NCI-H146 treated with DMSO at 0.1 percent for 48 hours (cell line): Measurements from ENCODE around the gene SYNE4.

ENCODE experiments used
- DNase-seq: peaks from one replicate; lab custom pipeline; 2025; ENCODE audit not compliant: unreplicated experiment; lab: John Stamatoyannopoulos, UW

The SYNE4 gene

DNA sequence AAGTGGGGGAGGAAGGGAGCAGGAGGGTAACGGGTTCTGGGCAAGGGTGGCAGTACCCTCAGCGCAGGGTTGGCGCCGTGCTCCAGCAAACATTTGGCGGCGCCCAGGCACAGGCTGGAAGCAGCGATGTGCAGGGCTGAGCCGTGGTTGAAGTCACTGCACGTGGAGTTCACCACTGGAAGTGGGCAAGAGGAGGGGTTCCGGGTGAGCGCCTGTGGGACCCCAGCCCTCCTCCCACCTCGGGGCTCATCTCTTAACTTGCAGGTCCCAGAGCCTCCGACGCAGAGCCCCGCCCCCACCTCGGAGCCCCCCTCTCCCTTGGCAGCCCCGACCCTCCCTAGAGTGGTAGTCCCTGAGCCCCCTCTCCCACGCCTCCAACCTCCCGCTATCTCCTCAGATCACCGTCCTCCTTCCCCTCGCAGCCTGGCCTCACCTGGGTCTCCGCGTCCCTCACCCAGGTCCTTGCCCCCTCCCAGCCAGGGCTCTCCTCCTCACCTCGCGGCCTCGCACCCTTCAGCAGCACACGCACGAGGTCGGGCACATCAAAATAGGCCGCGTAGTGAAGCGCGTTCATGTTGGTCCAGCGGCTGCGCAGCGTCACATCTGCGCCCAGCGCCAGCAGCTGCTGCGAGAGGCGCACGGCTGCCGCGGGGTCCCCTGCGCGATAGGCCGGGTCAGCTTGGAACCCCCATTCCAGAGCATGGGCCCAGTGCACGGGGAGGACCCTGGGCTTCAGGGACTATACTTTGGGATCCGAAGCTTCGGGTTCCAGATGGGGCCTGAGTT, 17.7 kb upstream of the SYNE4 start:
- no peak for DNase-seq

GRCh38 chr19:36025541-36025940, 16.9 kb upstream of the SYNE4 start:
- no peak for DNase-seq

- DNase-seq, result no peak
These were observed 14.8 kb upstream of the SYNE4 start for GRCh38 chr19:36023432-36023831.

DNA sequence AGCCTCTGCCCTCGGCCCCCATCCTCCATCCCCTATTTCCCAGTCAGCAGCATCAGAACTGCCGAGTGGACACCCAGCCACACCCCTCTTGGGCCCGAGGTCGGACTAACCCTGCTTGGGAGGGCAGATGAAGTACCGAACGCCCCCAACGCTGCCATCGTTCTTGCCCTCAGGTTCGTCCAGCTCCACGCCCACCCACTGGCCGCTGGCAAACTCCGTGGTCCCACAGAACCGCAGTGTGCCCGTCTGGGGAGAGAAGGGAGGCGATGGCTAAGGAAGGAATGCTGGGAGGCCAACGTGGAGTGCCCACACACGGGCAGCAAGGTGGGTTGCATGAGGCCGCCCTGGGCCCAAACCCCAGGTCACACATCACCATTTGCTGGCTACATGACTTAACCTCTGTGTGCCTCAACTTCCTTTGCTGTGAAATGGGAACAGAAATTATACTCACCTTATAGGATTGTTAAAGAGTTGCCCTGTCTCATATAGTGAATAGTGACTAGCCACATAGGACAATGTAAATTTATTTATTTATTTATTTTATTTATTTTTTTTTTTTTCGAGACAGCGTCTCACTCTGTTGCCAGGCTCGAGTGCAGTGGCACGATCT, 10.6 kb upstream of the SYNE4 start:
- DNase-seq, result no peak

- DNase-seq, result peak; percentile 100
These were observed 5.7 kb upstream of the SYNE4 start, which contains the start of gene ALKBH6 for GRCh38 chr19:36014012-36014924. ALKBH6 (minus strand) TSS chr19:36014213; CDS start chr19:36013397, 816 bp downstream.

DNA sequence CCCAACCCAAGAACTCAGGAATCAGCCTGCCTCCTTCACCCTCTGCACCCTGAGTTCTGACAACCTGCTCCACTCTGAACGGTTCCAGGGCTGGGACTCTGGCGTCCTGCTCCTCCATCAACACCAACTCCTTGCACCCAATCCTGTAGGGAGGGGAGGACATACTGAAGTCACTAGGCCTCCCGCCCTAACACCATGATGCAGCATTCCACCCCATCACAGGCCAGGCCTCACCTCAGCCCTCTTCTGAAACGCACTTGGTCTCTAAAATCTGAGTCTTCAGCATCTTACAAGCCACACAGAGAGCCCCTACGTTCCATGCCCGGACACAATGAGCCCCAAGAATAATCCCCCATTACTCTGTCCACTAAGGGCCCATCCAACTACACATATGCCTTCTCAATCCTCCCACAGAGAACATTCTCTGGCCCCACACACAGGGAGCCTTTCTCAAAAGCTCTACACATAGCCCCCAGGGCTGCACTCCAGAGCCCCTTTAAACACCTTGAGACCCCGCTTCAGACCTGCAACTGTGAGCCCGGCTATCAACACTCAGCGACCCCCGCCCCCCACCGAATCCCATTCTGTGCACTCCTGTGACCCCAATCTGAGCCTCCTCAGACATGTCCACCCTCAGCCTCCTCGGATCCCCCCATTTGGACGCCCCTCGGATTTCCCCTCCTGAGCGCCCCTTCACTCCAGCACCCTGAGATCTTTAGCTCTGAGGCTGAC, 4.8 kb upstream of the SYNE4 start:
- DNase-seq, result no peak

GRCh38 chr19:36010402-36010801, 1.8 kb upstream of the SYNE4 start:
- no peak for DNase-seq

DNA sequence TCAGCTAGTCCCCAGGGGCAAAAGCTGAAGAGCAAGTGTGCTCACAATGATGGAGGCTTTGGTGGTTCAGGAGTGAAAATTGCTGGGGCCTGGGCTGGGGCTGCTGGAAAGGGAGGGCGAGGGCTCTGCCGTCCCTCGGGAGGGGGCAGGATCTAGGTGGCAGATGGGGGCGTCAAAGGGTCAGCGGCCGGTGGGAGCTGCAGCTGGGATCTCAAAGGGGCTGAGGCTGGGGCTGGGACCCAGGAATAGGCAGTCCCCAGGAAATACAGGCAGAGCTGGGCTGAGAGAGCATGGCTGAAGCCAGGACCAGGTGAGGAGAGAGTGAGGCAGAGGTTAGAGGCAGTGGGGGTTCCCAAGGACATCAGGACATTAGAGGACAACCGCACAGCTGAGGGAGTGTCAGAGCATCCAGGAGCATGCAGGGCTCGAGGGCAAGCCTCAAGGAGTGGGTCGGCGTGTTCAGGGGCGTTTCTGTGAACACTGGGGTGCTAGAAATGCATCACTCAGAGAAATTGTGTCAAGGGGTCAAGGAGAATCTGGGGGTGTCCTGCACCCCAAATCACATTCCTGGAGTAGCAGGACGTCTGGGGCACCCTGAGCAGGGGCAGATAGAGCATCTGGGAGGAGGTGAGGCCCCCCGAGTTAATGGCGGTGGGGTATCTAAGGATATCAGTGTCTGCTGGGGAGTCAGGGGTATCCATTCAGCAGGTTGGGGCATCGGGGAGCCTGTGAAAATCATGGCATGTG, 1.2 kb upstream of the SYNE4 start:
- DNase-seq, result no peak

- peak; percentile 54 for DNase-seq
These were observed 607 bp upstream of the SYNE4 start for GRCh38 chr19:36009220-36009619.

- DNase-seq, result no peak
These were observed 1.7 kb downstream of the SYNE4 start for GRCh38 chr19:36006955-36007354.

DNA sequence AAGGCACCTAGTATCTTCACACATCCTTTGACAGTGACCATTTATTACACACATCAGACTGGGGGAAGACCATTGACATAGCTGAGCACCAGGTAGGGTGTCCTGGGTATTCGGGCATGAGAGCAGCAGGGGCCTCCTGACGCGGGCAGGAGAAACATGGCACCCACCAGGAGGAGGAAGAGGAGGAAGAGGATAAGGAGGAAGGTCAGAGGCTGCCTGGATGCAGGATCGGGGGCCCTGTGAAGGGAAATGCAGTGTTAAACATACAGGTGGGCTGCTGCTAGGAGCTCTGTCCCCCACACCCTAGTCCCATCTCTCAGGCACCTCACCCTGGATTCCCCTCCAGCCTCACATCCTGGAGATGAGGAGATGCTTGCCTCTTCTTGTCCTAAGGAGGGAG, 5.3 kb downstream of the SYNE4 start:
- no peak for DNase-seq

- no peak for DNase-seq
These were observed 7.0 kb downstream of the SYNE4 start for GRCh38 chr19:36001605-36002004.

DNA sequence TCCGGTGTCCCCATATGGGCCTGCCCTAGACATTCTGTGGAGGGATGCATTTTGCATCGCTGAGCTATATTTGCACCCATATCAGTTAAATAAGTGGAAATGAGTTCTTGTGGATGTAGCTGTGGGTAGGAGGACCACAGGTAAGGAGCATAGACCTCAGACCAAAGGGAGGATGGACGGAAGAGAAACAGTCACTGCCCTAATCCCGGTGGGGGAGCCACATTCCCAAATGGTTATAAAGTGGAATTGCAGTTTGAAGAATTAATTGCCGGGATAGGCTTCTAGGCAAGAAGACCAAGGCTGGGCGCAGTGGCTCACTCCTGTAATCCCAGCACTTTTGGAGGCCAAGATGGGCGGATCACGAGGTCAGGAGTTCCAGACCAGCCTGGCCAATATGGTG, 11.8 kb downstream of the SYNE4 start:
- no peak for DNase-seq

DNA sequence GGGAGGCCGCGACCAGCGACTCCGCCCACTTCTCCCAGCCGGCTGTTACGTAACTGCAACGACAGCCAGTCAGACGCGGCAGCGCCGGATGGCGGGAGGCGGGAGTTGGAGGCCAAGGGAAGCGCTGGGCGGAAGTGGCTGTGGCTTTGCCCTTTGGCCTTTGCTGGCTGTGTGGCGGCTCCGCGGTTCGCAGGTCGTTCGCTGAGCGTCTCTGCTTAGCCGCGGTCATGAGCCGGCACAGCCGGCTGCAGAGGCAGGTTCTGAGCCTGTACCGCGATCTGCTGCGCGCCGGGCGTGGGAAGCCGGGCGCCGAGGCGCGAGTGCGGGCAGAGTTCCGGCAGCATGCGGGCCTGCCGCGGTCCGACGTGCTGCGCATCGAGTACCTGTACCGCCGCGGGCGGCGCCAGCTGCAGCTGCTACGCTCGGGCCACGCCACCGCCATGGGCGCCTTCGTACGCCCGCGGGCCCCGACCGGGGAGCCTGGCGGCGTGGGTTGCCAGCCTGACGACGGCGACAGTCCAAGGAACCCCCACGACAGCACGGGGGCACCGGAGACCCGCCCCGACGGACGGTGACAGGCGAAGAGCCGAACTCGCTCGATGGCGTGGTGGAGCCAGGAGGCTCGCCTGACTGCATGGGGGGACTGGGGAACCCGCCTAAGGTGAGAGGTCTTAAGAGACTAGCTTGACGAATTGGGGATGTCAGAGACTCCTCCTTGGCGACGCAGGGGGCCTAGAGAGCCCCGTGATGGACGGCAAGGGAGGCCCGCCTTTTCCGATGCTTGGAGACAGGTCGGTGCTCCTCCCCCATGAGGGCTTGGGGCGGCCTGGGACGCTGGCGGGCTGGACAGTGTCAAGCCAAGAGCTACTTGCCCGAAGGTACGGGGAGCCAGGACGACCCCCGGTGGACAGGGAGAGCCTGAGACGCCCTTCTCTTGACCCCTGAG, 13.3 kb downstream of the SYNE4 start, which contains the start of gene SDHAF1:
Gene SDHAF1 (plus strand): TSS at position 141 of the 946 bp plus-strand sequence. CDS start 87 bp downstream, at position 228.
- peak; percentile 95 for DNase-seq

DNA sequence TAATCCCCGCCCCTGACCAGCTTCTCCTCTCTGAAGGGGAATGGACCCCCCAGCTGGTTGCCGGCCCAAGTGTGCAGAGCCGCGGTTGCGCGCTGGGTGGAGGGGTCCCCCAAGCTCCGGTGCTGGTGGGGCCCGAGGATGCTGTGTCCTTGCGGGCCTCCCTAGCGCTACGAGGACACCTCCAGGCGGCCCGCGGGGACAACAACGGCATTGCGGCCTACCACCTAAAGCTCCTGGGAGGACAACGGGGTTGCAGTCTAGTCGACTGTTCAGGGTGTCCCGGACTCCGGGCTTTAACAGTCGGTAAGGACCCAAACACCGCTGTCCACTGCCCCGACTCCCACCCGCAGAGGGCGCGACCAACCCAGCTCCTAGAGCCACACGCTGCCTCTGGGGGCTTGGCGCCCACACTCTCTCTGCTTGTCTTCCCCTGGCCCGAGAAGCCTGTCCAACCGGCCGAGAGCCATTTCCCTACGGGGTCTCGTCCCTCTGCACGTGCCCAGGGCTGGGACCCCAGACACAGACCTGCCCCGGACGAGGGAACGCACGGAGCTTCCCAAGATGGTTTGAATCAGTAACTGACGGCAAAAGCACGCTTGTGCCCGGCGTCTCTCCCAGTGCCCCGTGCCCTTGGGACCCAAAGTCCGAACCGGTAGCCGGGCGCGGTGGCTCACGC, 14.6 kb downstream of the SYNE4 start:
- no peak for DNase-seq

GRCh38 chr19:35992907-35993765, 15.5 kb downstream of the SYNE4 start:
- no peak for DNase-seq

DNA sequence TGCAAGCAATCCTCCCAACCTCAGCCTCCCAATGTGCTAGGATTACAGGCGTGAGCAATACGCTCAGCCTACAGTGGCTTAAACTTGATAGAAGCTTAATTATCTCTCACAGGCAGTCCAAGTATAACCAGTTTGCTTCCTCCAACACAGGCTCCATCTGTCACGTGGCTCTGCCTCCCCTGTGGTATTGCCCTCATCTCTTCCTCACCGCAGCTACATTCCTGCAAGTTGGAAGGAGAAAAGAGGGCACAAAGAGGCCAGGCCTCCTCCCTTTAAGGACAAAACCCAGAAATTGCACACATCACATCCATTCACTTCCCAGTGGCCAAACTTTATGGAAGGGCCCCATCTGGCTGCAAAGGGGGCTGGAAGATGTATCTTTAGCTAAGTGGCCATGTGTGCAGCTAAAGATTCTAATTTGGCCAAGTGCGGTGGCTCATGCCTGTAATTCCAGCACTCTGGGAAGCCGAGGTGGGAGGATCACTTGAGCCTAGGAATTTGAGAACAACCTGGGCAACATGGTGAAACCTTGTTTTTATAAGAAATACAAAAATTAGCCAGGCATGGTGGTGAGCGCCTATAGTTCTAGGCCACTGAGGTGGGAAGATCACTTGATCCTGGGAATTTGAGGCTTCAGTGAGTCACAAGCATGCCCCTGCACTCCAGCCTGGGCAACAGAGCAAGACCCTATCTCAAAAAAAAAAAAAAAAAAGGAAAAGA, 16.7 kb downstream of the SYNE4 start:
- DNase-seq, result no peak
